ENCODE data around the gene CFAP74. TPM values are rescaled to one million over a fixed set of nuclear protein-coding genes. Genes with fewer than 3 reads are reported as not detected.
"Not testable (repeated sequence)": the region's sequence is repeated elsewhere in the genome, so short reads cannot be mapped to it uniquely, and the experiment has no call there.

CFAP74 gene
- total RNA-seq, 2 donors from 2014 or later: not detected

DNA sequence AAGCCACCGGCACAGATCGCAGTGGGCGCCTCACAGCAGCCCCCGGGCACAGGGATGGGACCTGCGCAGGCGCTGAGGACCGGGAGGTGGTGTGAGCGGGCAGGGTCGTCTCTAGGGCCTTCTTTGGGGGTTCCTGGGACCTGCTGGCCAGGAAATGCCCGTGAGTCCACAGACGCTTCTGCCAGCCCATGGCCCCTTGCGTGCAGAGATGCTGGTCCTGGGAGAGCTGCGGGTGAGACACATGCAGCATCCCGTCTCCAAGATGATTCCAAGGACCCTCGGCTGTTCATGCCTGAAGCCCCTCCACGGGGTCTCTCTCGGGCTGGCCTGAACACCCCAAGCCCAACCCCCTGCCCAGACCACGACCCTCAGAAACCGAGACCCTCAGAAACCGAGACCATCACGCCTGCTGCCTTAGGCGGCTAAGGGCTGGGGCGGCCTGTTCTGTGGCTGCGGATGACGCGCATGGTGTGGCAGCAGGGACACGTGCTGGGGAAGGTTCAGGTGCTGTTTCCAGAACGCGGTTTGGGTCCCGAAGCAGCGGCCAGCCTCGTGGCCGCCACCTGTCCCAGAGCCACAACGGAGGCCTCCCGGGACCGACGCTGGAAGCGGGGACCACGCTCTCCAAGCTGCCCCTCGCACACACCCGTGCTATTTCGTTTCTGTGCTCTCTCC lies 23.0 kb downstream of the CFAP74 start:
- Histone ChIP-seq H3K27me3 (replicated peaks; ENCODE audit: insufficient read depth) (no peaks in the 10 kb centered on the region), H3K36me3 (no peaks in the 10 kb centered on the region), H3K4me1 (ENCODE audit: control insufficient read depth in 1 of 2, low read depth in 2 of 2) (no peaks in the 10 kb centered on the region), H3K4me3 (no peak overlapping the region), H3K27ac (no peak overlapping the region), H3K9me3 (no peaks in the 10 kb centered on the region)
- DNase-seq (ENCODE audit: low spot score): no peak
- TF ChIP-seq, protein P1, sequence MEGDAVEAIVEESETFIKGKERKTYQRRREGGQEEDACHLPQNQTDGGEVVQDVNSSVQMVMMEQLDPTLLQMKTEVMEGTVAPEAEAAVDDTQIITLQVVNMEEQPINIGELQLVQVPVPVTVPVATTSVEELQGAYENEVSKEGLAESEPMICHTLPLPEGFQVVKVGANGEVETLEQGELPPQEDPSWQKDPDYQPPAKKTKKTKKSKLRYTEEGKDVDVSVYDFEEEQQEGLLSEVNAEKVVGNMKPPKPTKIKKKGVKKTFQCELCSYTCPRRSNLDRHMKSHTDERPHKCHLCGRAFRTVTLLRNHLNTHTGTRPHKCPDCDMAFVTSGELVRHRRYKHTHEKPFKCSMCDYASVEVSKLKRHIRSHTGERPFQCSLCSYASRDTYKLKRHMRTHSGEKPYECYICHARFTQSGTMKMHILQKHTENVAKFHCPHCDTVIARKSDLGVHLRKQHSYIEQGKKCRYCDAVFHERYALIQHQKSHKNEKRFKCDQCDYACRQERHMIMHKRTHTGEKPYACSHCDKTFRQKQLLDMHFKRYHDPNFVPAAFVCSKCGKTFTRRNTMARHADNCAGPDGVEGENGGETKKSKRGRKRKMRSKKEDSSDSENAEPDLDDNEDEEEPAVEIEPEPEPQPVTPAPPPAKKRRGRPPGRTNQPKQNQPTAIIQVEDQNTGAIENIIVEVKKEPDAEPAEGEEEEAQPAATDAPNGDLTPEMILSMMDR (IDR thresholded peaks at IDR 0.05): no peak
- no peak for ATAC-seq (ENCODE audit: insufficient number of reproducible peaks, low FRiP score, low read depth)

DNA sequence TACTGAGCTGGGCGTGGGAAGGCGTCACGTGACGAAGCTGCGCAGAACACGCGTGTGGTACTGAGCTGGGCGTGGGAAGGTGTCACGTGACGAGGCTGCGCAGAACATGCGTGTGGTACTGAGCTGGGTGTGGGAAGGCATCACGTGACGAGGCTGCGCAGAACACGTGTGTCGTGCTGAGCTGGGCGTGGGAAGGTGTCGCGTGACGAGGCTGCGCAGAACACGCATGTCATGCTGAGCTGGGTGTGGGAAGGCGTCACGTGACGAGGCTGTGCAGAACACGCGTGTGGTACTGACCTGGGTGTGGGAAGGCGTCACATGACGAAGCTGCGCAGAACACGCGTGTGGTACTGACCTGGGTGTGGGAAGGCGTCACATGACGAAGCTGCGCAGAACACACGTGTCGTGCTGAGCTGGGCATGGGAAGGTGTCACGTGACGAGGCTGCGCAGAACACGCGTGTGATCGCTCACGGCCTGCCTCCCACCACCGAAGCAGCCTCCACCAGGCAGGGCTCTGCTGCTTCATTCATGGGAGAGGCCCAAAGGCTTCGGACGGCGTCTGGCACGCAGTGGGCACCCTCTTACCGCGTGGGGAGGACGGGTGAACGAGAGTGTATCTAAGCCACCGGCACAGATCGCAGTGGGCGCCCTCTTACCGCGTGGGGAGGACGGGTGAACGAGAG lies 24.0 kb downstream of the CFAP74 start:
- Histone ChIP-seq H3K27me3 (replicated peaks; ENCODE audit: insufficient read depth) (no peaks in the 10 kb centered on the region), H3K9me3 (no peaks in the 10 kb centered on the region), H3K36me3 (no peaks in the 10 kb centered on the region)

GRCh38 chr1:1978690-1979481 lies 24.7 kb downstream of the CFAP74 start:
- not testable (repeated sequence) for H3K27me3 ChIP-seq (replicated peaks; ENCODE audit: insufficient read depth); H3K9me3 ChIP-seq; H3K36me3 ChIP-seq; DNase-seq (ENCODE audit: low spot score); ATAC-seq (ENCODE audit: insufficient number of reproducible peaks, low FRiP score, low read depth); H3K4me1 ChIP-seq (ENCODE audit: control insufficient read depth in 1 of 2, low read depth in 2 of 2); H3K27ac ChIP-seq; H3K4me3 ChIP-seq

More for the DNA sequence above, 24.0 kb downstream of the CFAP74 start:
- DNase-seq (ENCODE audit: low spot score) (no peak), ATAC-seq (ENCODE audit: insufficient number of reproducible peaks, low FRiP score, low read depth) (no peak)
- TF ChIP-seq, protein P1 (IDR thresholded peaks at IDR 0.05): no peak
- Histone ChIP-seq H3K4me1 (ENCODE audit: control insufficient read depth in 1 of 2, low read depth in 2 of 2) (no peaks in the 10 kb centered on the region), H3K4me3 (no peak overlapping the region), H3K27ac (no peak overlapping the region)

- Histone ChIP-seq H3K36me3 (no peaks in the 10 kb centered on the region), H3K27ac (no peak overlapping the region), H3K4me1 (ENCODE audit: control insufficient read depth in 1 of 2, low read depth in 2 of 2) (no peaks in the 10 kb centered on the region), H3K4me3 (no peak overlapping the region), H3K9me3 (no peaks in the 10 kb centered on the region), H3K27me3 (replicated peaks; ENCODE audit: insufficient read depth) (no peaks in the 10 kb centered on the region)
- ATAC-seq (ENCODE audit: insufficient number of reproducible peaks, low FRiP score, low read depth) (no peak), DNase-seq (ENCODE audit: low spot score) (no peak)
- TF ChIP-seq, protein P1 (IDR thresholded peaks at IDR 0.05): no peak
These were observed 25.5 kb downstream of the CFAP74 start for GRCh38 chr1:1978108-1978507.

- no peak overlapping the region for H3K4me3 ChIP-seq
- ATAC-seq (ENCODE audit: insufficient number of reproducible peaks, low FRiP score, low read depth) (no peak), DNase-seq (ENCODE audit: low spot score) (no peak)
- no peaks in the 10 kb centered on the region for H3K36me3 ChIP-seq
- no peak overlapping the region for H3K27ac ChIP-seq
- no peaks in the 10 kb centered on the region for H3K9me3 ChIP-seq
- TF ChIP-seq, protein P1 (IDR thresholded peaks at IDR 0.05): no peak
- no peaks in the 10 kb centered on the region for H3K27me3 ChIP-seq (replicated peaks; ENCODE audit: insufficient read depth)
- no peaks in the 10 kb centered on the region for H3K4me1 ChIP-seq (ENCODE audit: control insufficient read depth in 1 of 2, low read depth in 2 of 2)
These were observed 27.6 kb downstream of the CFAP74 start for GRCh38 chr1:1976031-1976430.

Data from thoracic aorta (tissue), 2 donors.